GM10266 (cell line): Measurements from ENCODE around the gene EYS.

Experiments
- DNase-seq: peaks from one replicate; pipeline ENCODE4 v3.0.0; 2012; ENCODE audit errors: extremely low spot score
- CTCF ChIP-seq: IDR thresholded peaks from 2 replicates; pipeline ENCODE4 v1.5.1; 2012; ENCODE audit warnings: mild to moderate bottlenecking, low read depth; ENCODE audit not compliant: control insufficient read depth, insufficient read depth; ENCODE audit errors: missing control alignments

The EYS gene

GRCh38 chr6:64497634-64498033, 1209.4 kb downstream of the EYS start:
- no peak for TF ChIP-seq CTCF
- no peak for DNase-seq

DNA sequence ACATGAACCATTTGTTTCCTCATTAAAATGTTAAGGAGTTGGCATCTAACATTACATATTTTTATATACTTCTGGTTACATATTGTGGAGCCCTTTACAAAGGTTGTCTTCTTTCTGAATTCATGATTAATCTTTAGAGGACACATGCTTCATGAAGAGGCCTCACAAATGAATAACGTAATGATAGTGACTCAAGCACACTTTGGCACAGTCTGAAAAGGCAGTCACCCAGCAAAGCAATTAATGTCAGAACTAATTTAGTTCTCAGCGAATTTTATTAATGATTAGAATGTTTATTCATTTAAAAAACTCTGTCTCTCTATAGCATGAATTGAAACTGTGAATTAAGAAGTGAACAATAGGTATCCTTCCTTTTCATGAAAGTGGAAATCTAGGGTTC, 1217.3 kb downstream of the EYS start:
- DNase-seq = no peak

GRCh38 chr6:64486578-64487351, 1220.3 kb downstream of the EYS start:
- DNase-seq = no peak
- no peak for TF ChIP-seq CTCF

More for the DNA sequence above, 1217.3 kb downstream of the EYS start:
- TF ChIP-seq CTCF = no peak

GRCh38 chr6:64483956-64484499, 1223.0 kb downstream of the EYS start:
- DNase-seq = no peak
- TF ChIP-seq CTCF = no peak

DNA sequence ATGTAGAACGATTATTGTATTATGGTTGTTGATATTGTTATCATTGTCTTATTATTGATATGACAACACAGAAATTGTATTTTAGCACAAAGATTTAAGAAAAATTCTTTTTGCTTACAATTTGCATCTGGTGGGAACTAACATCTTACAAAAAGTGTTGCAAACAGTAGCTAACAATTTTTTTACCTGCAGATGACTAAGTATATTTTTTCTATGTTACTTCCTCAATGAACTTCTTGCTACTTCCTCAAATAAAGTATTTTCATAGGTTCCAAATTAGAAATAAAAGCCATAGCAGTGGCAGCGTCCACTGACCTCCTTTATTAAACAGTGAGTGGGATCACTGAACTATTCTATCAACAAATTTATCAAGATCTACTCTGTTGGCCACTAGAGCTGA, 1224.4 kb downstream of the EYS start:
- no peak for TF ChIP-seq CTCF
- no peak for DNase-seq

DNA sequence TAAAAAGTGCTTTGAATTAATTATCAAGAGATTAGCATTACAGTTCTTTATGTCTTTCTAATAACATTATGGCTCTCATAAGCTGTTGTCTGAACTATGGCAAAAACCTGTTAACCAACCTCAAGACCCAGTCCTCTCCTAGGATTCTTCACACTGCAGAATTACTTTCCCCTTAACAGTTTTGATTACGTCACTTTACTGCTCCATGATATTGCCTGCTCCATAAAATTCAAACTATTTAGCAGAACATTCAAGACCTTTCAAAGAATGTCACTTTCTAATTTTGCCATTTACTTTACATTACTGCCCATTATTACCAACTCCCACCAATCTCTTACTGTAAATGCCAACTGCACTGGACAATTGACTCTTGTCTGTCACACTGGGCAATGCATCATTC, 1227.9 kb downstream of the EYS start:
- no peak for DNase-seq
- no peak for TF ChIP-seq CTCF

- DNase-seq = no peak
- TF ChIP-seq CTCF = no peak
Observed at GRCh38 chr6:64477391-64477790, 1229.6 kb downstream of the EYS start.
